Measurements from ENCODE around the gene OTULIN. TPM values are rescaled to one million over a fixed set of nuclear protein-coding genes. Genes with fewer than 3 reads are reported as not detected.

The OTULIN gene
- total RNA-seq, 4 donors from 2014 or later = 5.0 to 30.1 (median 17.8) TPM

GRCh38 chr5:14710313-14710994 is 45.9 kb downstream of the OTULIN start:
- no peaks in the 10 kb centered on the region for H3K9me3 ChIP-seq
- H3K27ac ChIP-seq = no peak overlapping the region
- intact Hi-C loops (cut with DNase I; ENCODE audit: low total_unique reads) = no loop called here
- peaks cover 0 to 13% of the 10 kb centered on the region in 2 donors for H3K4me1 ChIP-seq
- TF ChIP-seq CTCF (IDR thresholded peaks at IDR 0.05) (no peak), POLR2A (IDR thresholded peaks at IDR 0.05) (no peak)
- no peaks in the 10 kb centered on the region for H3K27me3 ChIP-seq
- no peak overlapping the region for H3K4me3 ChIP-seq
- DNase-seq = no peak
- no peaks in the 10 kb centered on the region for H3K36me3 ChIP-seq

- Histone ChIP-seq H3K9me3 (no peaks in the 10 kb centered on the region), H3K36me3 (no peaks in the 10 kb centered on the region), H3K4me3 (no peak overlapping the region), H3K4me1 (peaks cover 0 to 5% of the 10 kb centered on the region in 2 donors), H3K27me3 (no peaks in the 10 kb centered on the region), H3K27ac (no peak overlapping the region)
- TF ChIP-seq CTCF (IDR thresholded peaks at IDR 0.05) = no peak
- no peak for TF ChIP-seq POLR2A (IDR thresholded peaks at IDR 0.05)
- no peak for DNase-seq
- intact Hi-C loops (cut with DNase I; ENCODE audit: low total_unique reads) = no loop called here
Measured at GRCh38 chr5:14712131-14712530, 47.6 kb downstream of the OTULIN start.

- H3K9me3 ChIP-seq = no peaks in the 10 kb centered on the region
- no peak overlapping the region for H3K27ac ChIP-seq
- TF ChIP-seq POLR2A (IDR thresholded peaks at IDR 0.05) (no peak), CTCF (IDR thresholded peaks at IDR 0.05) (no peak)
- no peaks in the 10 kb centered on the region for H3K27me3 ChIP-seq
- H3K4me3 ChIP-seq = no peak overlapping the region
- peaks cover 0 to 5% of the 10 kb centered on the region in 2 donors for H3K4me1 ChIP-seq
- DNase-seq = no peak
- H3K36me3 ChIP-seq = no peaks in the 10 kb centered on the region
- intact Hi-C loops (cut with DNase I; ENCODE audit: low total_unique reads) = no loop called here
Measured at GRCh38 chr5:14712666-14713065, 48.1 kb downstream of the OTULIN start.

- Histone ChIP-seq H3K9me3 (no peaks in the 10 kb centered on the region), H3K4me3 (no peak overlapping the region), H3K4me1 (no peaks in the 10 kb centered on the region), H3K36me3 (no peaks in the 10 kb centered on the region), H3K27me3 (no peaks in the 10 kb centered on the region), H3K27ac (no peak overlapping the region)
- intact Hi-C loops (cut with DNase I; ENCODE audit: low total_unique reads) = no loop called here
- no peak for DNase-seq
- TF ChIP-seq POLR2A (IDR thresholded peaks at IDR 0.05) (no peak), CTCF (IDR thresholded peaks at IDR 0.05) (no peak)
Measured at GRCh38 chr5:14713476-14714390, 49.2 kb downstream of the OTULIN start.

- H3K36me3 ChIP-seq = no peaks in the 10 kb centered on the region
- TF ChIP-seq CTCF (IDR thresholded peaks at IDR 0.05) (no peak), POLR2A (IDR thresholded peaks at IDR 0.05) (no peak)
- intact Hi-C loops (cut with DNase I; ENCODE audit: low total_unique reads) = no loop called here
Measured at GRCh38 chr5:14714706-14715105, 50.2 kb downstream of the OTULIN start.

More at GRCh38 chr5:14714706-14715105, 50.2 kb downstream of the OTULIN start:
- H3K27me3 ChIP-seq = no peaks in the 10 kb centered on the region
- H3K27ac ChIP-seq = no peak overlapping the region
- H3K4me3 ChIP-seq = no peak overlapping the region
- DNase-seq = no peak
- no peaks in the 10 kb centered on the region for H3K4me1 ChIP-seq
- no peaks in the 10 kb centered on the region for H3K9me3 ChIP-seq

Data from uterus (tissue), 4 donors.